Measurements from ENCODE around the gene SLC26A3. TPM values are rescaled to one million over a fixed set of nuclear protein-coding genes. Genes with fewer than 3 reads are reported as not detected.

Gene SLC26A3
- total RNA-seq, 1 donor from 2014 or later = not detected

GRCh38 chr7:107742678-107743566 is 60.1 kb downstream of the SLC26A3 start:
- Histone ChIP-seq H3K27me3 (no peaks in the 10 kb centered on the region), H3K36me3 (no peaks in the 10 kb centered on the region), H4K20me1 (ENCODE audit: low read depth) (peaks cover 34% of the 10 kb centered on the region), H3K4me2 (peak overlapping the region; percentile 98), H3F3A (ENCODE audit: low read depth) (peaks cover 29% of the 10 kb centered on the region), H3K27ac (peak overlapping the region; percentile 97), H3K4me1 (peaks cover 23% of the 10 kb centered on the region), H3K9ac (no peak overlapping the region), H3K4me3 (peak overlapping the region; percentile 97), H3K9me3 (ENCODE audit: low read depth) (no peaks in the 10 kb centered on the region), H3K79me2 (ENCODE audit: low read depth) (peaks cover 39% of the 10 kb centered on the region), H2AFZ (replicated peaks) (peak overlapping the region; percentile 97)
- H3K27me3 Mint-ChIP-seq (ENCODE audit: insufficient read depth, low read depth) = peaks cover 2% of the 10 kb centered on the region
- peak; percentile 80 for DNase-seq (ENCODE audit: low spot score)
- H3K27ac Mint-ChIP-seq = peak overlapping the region; percentile 99
- no peaks in the 10 kb centered on the region for H3K9me3 Mint-ChIP-seq
- H3K4me1 Mint-ChIP-seq = peaks cover 21% of the 10 kb centered on the region
- no peaks in the 10 kb centered on the region for H3K36me3 Mint-ChIP-seq
- TF ChIP-seq EZH2 (IDR thresholded peaks at IDR 0.05) = no peak
- TF ChIP-seq CTCF (IDR thresholded peaks at IDR 0.05) = no peak
- TF ChIP-seq EZH2phosphoT487 (IDR thresholded peaks at IDR 0.05) = no peak
- peak overlapping the region; percentile 98 for H3K4me3 Mint-ChIP-seq

GRCh38 chr7:107728276-107728675 is 74.7 kb downstream of the SLC26A3 start:
- Mint-ChIP-seq H3K36me3 (no peaks in the 10 kb centered on the region), H3K9me3 (peaks cover 2% of the 10 kb centered on the region), H3K4me1 (peaks cover 2% of the 10 kb centered on the region)

GRCh38 chr7:107726356-107727130 is 76.5 kb downstream of the SLC26A3 start:
- Histone ChIP-seq H3K27me3 (no peaks in the 10 kb centered on the region), H3K4me2 (no peak overlapping the region), H3K27ac (no peak overlapping the region), H3F3A (ENCODE audit: low read depth) (no peaks in the 10 kb centered on the region), H3K79me2 (ENCODE audit: low read depth) (no peaks in the 10 kb centered on the region), H3K9ac (no peak overlapping the region), H3K4me3 (no peak overlapping the region), H3K9me3 (ENCODE audit: low read depth) (no peaks in the 10 kb centered on the region), H4K20me1 (ENCODE audit: low read depth) (no peaks in the 10 kb centered on the region), H3K36me3 (no peaks in the 10 kb centered on the region), H2AFZ (replicated peaks) (no peak overlapping the region), H3K4me1 (no peaks in the 10 kb centered on the region)
- H3K4me3 Mint-ChIP-seq = no peak overlapping the region
- H3K36me3 Mint-ChIP-seq = no peaks in the 10 kb centered on the region
- peaks cover 1% of the 10 kb centered on the region for H3K9me3 Mint-ChIP-seq
- no peak overlapping the region for H3K27ac Mint-ChIP-seq
- H3K4me1 Mint-ChIP-seq = peaks cover 2% of the 10 kb centered on the region
- no peak for TF ChIP-seq EZH2phosphoT487 (IDR thresholded peaks at IDR 0.05)
- no peak for TF ChIP-seq CTCF (IDR thresholded peaks at IDR 0.05)
- TF ChIP-seq EZH2 (IDR thresholded peaks at IDR 0.05) = no peak
- no peak for DNase-seq (ENCODE audit: low spot score)
- H3K27me3 Mint-ChIP-seq (ENCODE audit: insufficient read depth, low read depth) = no peaks in the 10 kb centered on the region

More at GRCh38 chr7:107728276-107728675, 74.7 kb downstream of the SLC26A3 start:
- H3F3A ChIP-seq (ENCODE audit: low read depth) = no peaks in the 10 kb centered on the region
- no peak overlapping the region for H3K9ac ChIP-seq
- no peaks in the 10 kb centered on the region for H3K4me1 ChIP-seq
- H2AFZ ChIP-seq (replicated peaks) = no peak overlapping the region
- H3K4me3 ChIP-seq = no peak overlapping the region
- no peaks in the 10 kb centered on the region for H3K36me3 ChIP-seq
- H3K9me3 ChIP-seq (ENCODE audit: low read depth) = no peaks in the 10 kb centered on the region
- H3K27ac ChIP-seq = no peak overlapping the region
- Mint-ChIP-seq H3K27me3 (ENCODE audit: insufficient read depth, low read depth) (no peaks in the 10 kb centered on the region), H3K4me3 (no peak overlapping the region), H3K27ac (no peak overlapping the region)
- no peak overlapping the region for H3K4me2 ChIP-seq
- H3K79me2 ChIP-seq (ENCODE audit: low read depth) = no peaks in the 10 kb centered on the region
- no peaks in the 10 kb centered on the region for H3K27me3 ChIP-seq
- TF ChIP-seq EZH2phosphoT487 (IDR thresholded peaks at IDR 0.05) (no peak), CTCF (IDR thresholded peaks at IDR 0.05) (no peak), EZH2 (IDR thresholded peaks at IDR 0.05) (no peak)
- H4K20me1 ChIP-seq (ENCODE audit: low read depth) = no peaks in the 10 kb centered on the region
- DNase-seq (ENCODE audit: low spot score) = no peak
